Measurements from ENCODE around the gene PRKCB.

PRKCB gene

DNA sequence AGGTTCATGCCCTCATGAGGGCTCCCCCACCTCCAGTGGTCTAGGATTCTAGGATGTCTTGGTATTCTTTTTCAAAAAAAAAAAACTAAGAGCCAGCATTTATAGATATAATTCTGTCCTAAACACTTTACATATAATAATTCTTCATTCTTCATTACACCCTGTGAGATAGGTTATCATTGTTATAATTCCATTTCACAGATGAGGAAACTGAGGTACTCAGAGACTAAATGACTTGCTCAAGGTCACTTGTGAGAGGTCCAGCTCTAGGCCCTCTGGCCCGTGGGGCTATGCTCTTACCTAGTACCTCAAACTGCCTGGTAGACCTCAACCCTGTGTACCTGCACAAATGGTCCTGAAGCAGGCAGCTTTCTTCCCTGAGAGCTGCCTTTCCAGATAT, 172.2 kb downstream of the PRKCB start:
- TF ChIP-seq, protein P1, sequence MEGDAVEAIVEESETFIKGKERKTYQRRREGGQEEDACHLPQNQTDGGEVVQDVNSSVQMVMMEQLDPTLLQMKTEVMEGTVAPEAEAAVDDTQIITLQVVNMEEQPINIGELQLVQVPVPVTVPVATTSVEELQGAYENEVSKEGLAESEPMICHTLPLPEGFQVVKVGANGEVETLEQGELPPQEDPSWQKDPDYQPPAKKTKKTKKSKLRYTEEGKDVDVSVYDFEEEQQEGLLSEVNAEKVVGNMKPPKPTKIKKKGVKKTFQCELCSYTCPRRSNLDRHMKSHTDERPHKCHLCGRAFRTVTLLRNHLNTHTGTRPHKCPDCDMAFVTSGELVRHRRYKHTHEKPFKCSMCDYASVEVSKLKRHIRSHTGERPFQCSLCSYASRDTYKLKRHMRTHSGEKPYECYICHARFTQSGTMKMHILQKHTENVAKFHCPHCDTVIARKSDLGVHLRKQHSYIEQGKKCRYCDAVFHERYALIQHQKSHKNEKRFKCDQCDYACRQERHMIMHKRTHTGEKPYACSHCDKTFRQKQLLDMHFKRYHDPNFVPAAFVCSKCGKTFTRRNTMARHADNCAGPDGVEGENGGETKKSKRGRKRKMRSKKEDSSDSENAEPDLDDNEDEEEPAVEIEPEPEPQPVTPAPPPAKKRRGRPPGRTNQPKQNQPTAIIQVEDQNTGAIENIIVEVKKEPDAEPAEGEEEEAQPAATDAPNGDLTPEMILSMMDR (IDR thresholded peaks at IDR 0.05; ENCODE audit: poor library complexity, severe bottlenecking), result no peak
- H3K4me3 ChIP-seq (ENCODE audit: severe bottlenecking), result no peak overlapping the region
- H3K27me3 ChIP-seq (ENCODE audit: insufficient read depth, poor library complexity, severe bottlenecking), result no peaks in the 10 kb centered on the region
- H3K36me3 ChIP-seq (ENCODE audit: low read depth), result no peaks in the 10 kb centered on the region
- no peaks in the 10 kb centered on the region for H3K9me3 ChIP-seq (ENCODE audit: severe bottlenecking)
- no peak for ATAC-seq (ENCODE audit: low read depth)
- no peak for DNase-seq (ENCODE audit: low spot score)
- H3K4me1 ChIP-seq (ENCODE audit: insufficient read depth, poor library complexity, severe bottlenecking), result no peaks in the 10 kb centered on the region
- no peak overlapping the region for H3K27ac ChIP-seq (ENCODE audit: poor library complexity, severe bottlenecking)

DNA sequence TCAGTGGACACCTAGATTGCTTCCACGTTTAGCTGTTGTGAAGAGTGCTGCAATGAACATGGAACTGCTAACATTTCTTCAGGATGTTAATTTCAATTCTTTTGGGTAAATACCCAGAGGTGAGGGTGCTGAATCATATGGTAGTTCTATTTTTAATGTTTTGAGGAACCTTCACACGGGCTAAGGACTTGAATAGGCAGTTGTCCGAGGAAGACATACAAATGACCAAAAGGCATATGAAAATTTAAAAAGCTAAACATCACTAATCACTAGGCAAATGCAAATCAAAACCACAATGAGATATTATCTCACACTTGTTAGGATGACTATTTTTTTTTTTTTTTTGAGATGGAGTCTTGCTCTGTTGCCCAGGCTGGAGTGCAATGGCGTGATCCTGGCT, 173.3 kb downstream of the PRKCB start:
- ATAC-seq (ENCODE audit: low read depth) (no peak), DNase-seq (ENCODE audit: low spot score) (no peak)
- no peaks in the 10 kb centered on the region for H3K36me3 ChIP-seq (ENCODE audit: low read depth)
- H3K9me3 ChIP-seq (ENCODE audit: severe bottlenecking), result no peaks in the 10 kb centered on the region
- H3K4me1 ChIP-seq (ENCODE audit: insufficient read depth, poor library complexity, severe bottlenecking), result no peaks in the 10 kb centered on the region
- H3K27me3 ChIP-seq (ENCODE audit: insufficient read depth, poor library complexity, severe bottlenecking), result no peaks in the 10 kb centered on the region
- H3K27ac ChIP-seq (ENCODE audit: poor library complexity, severe bottlenecking), result no peak overlapping the region
- TF ChIP-seq, protein P1 (IDR thresholded peaks at IDR 0.05; ENCODE audit: poor library complexity, severe bottlenecking), result no peak
- no peak overlapping the region for H3K4me3 ChIP-seq (ENCODE audit: severe bottlenecking)

DNA sequence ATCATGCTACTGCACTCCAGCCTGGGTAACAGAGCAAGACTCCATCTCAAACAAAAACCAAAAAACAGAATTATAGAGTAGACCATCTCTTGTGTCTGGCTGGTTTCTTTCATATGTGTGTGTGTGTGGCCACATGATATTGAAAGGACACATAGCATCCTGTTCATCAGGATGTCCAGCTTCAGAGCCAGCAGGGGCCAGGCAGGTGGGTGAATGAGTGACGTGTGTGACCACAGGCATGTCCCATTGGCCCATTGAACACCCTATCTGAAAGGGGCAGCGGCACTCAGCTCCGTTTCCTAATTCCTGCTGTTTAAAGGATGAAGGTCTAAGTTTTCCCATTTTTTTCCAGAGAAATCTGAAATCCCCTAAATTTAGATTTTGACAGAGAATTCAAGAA, 174.2 kb downstream of the PRKCB start:
- ATAC-seq (ENCODE audit: low read depth) (no peak), DNase-seq (ENCODE audit: low spot score) (no peak)
- H3K27ac ChIP-seq (ENCODE audit: poor library complexity, severe bottlenecking), result no peak overlapping the region
- H3K27me3 ChIP-seq (ENCODE audit: insufficient read depth, poor library complexity, severe bottlenecking), result no peaks in the 10 kb centered on the region
- H3K4me1 ChIP-seq (ENCODE audit: insufficient read depth, poor library complexity, severe bottlenecking), result no peaks in the 10 kb centered on the region
- TF ChIP-seq, protein P1 (IDR thresholded peaks at IDR 0.05; ENCODE audit: poor library complexity, severe bottlenecking), result no peak
- no peaks in the 10 kb centered on the region for H3K9me3 ChIP-seq (ENCODE audit: severe bottlenecking)
- H3K4me3 ChIP-seq (ENCODE audit: severe bottlenecking), result no peak overlapping the region
- no peaks in the 10 kb centered on the region for H3K36me3 ChIP-seq (ENCODE audit: low read depth)

DNA sequence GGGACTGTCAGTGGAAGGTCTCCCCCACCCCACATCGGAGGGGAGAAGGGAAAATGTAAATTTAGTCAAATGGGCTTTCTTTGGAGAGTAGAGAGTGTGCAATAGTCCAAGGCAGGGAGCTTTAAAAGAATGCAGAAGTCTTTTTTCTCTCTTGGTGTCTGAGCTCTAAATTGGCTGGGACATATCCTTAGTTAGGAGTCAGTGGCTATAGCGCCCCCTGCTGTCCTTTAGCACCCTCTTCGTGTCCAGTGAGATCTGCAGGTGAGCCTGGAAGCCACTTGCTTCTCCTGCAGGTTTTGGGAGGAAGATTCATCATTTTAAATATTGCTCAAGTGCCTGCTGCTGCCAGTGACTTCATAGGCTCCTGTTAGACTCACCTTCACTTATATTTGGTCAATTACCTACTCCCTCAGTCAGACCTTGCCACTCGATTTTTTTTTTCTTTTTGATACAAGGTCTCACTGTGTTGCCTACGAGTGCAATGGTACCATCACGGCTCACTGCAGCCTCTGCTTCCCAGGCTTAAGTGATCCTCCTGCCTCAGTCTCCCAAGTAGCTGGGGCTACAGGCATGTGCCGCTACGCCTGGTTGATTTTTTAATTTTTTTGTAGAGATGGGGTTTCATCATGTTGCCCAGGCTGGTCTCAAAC, 174.8 kb downstream of the PRKCB start:
- Histone ChIP-seq H3K27ac (ENCODE audit: poor library complexity, severe bottlenecking) (no peak overlapping the region), H3K27me3 (ENCODE audit: insufficient read depth, poor library complexity, severe bottlenecking) (no peaks in the 10 kb centered on the region), H3K4me1 (ENCODE audit: insufficient read depth, poor library complexity, severe bottlenecking) (no peaks in the 10 kb centered on the region), H3K9me3 (ENCODE audit: severe bottlenecking) (no peaks in the 10 kb centered on the region), H3K36me3 (ENCODE audit: low read depth) (no peaks in the 10 kb centered on the region), H3K4me3 (ENCODE audit: severe bottlenecking) (no peak overlapping the region)
- ATAC-seq (ENCODE audit: low read depth) (peak; percentile 65), DNase-seq (ENCODE audit: low spot score) (no peak)
- TF ChIP-seq, protein P1 (IDR thresholded peaks at IDR 0.05; ENCODE audit: poor library complexity, severe bottlenecking), result peak; percentile 65

DNA sequence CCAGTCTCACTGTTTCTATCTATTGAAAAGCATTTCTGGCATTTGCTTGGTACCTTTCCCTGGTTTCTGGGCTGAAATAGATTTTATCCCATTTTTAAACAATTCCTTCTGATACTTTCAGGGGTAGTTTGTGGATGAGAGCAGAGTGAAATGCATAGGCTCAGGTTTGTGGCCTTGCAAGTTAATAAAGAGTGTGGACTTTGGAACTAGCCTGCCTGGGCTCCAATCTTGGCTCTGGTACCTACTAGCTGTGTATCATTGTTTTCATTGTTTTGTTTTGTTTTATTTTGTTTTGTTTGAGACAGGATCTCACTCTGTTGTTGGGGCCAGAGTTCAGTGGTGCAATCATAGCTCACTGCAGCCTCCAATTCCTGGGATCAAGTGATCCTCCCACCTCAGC, 175.5 kb downstream of the PRKCB start:
- TF ChIP-seq, protein P1 (IDR thresholded peaks at IDR 0.05; ENCODE audit: poor library complexity, severe bottlenecking), result no peak
- DNase-seq (ENCODE audit: low spot score), result no peak
- no peak overlapping the region for H3K27ac ChIP-seq (ENCODE audit: poor library complexity, severe bottlenecking)

More for the DNA sequence above, 175.5 kb downstream of the PRKCB start:
- ATAC-seq (ENCODE audit: low read depth), result no peak
- H3K36me3 ChIP-seq (ENCODE audit: low read depth), result no peaks in the 10 kb centered on the region
- no peaks in the 10 kb centered on the region for H3K4me1 ChIP-seq (ENCODE audit: insufficient read depth, poor library complexity, severe bottlenecking)
- H3K4me3 ChIP-seq (ENCODE audit: severe bottlenecking), result no peak overlapping the region
- no peaks in the 10 kb centered on the region for H3K9me3 ChIP-seq (ENCODE audit: severe bottlenecking)
- no peaks in the 10 kb centered on the region for H3K27me3 ChIP-seq (ENCODE audit: insufficient read depth, poor library complexity, severe bottlenecking)

Data from RWPE2 (cell line).